ENCODE data around the gene NTM. TPM values are rescaled to one million over a fixed set of nuclear protein-coding genes. Genes with fewer than 3 reads are reported as not detected.

The NTM gene
- total RNA-seq, 1 experiment from 2014 or later, result 9.9 TPM

- H2BK120ac ChIP-seq (ENCODE audit: low read depth, low read length, poor library complexity, severe bottlenecking), result no peak overlapping the region
- H2AFZ ChIP-seq (ENCODE audit: low read length), result no peak overlapping the region
- H3K79me2 ChIP-seq (ENCODE audit: insufficient read depth, low read length), result no peaks in the 10 kb centered on the region
- TF ChIP-seq CTCF (conservative IDR thresholded peaks at IDR 0.05), result peak; percentile 53
- H4K91ac ChIP-seq (ENCODE audit: insufficient read length, low read depth, low read length), result no peak overlapping the region
- Mint-ChIP-seq H3K27me3 (ENCODE audit: low read depth) (no peaks in the 10 kb centered on the region), H3K4me1 (peaks cover 59 to 62% of the 10 kb centered on the region in 2 experiments), H3K27ac (peak overlapping the region in 2 of 3 experiments; percentile 9 to 14; a peak in 5 of 7 replicates), H3K9me3 (no peaks in the 10 kb centered on the region; a peak in 2 of 5 replicates), H3K4me3 (peak overlapping the region in 1 of 2 experiments; percentile 5; a peak in 1 of 5 replicates), H3K36me3 (ENCODE audit: insufficient read depth in 1 of 3, low read depth in 3 of 3) (no peaks in the 10 kb centered on the region; a peak in 1 of 7 replicates)
- H3T11ph ChIP-seq (ENCODE audit: low read length), result no peak overlapping the region
- H3K4ac ChIP-seq (ENCODE audit: low read depth, low read length), result no peak overlapping the region
- H3K23ac ChIP-seq (ENCODE audit: insufficient read length, low read depth, low read length), result no peak overlapping the region
- H3K18ac ChIP-seq (ENCODE audit: insufficient read length, low read depth, low read length), result no peak overlapping the region
- no peak overlapping the region for H2BK20ac ChIP-seq (ENCODE audit: low read depth, low read length, poor library complexity, severe bottlenecking)
- H3K9ac ChIP-seq (ENCODE audit: extremely low read depth, insufficient read length, low read length), result no peak overlapping the region
- no peak overlapping the region for H2BK15ac ChIP-seq (ENCODE audit: low read depth, low read length)
- WGBS (ENCODE audit: extremely low coverage, insufficient read length, low lambda C conversion rate), result no CpG with 5 or more reads among the region's 17 CpGs
- no peaks in the 10 kb centered on the region for H3K9me3 ChIP-seq (ENCODE audit: control insufficient read depth, low read depth, low read length)
- H3K23me2 ChIP-seq (ENCODE audit: insufficient read length, low read depth, low read length, poor library complexity, severe bottlenecking), result no peaks in the 10 kb centered on the region
- H3K27ac ChIP-seq (ENCODE audit: insufficient read length, low read depth, low read length), result no peak overlapping the region
- no peaks in the 10 kb centered on the region for H3K79me1 ChIP-seq (ENCODE audit: insufficient read depth, low read depth, low read length, poor library complexity, severe bottlenecking)
- H3K4me2 ChIP-seq (ENCODE audit: insufficient read depth, insufficient read length, low read length), result no peak overlapping the region
- no peak overlapping the region for H4K8ac ChIP-seq (replicated peaks; ENCODE audit: insufficient read length, low read depth, low read length)
- no peak overlapping the region for H2BK12ac ChIP-seq (ENCODE audit: insufficient read length, low read depth, low read length)
- no peak overlapping the region for H2AK5ac ChIP-seq (ENCODE audit: insufficient read length, low read length)
- no peak overlapping the region for H3K14ac ChIP-seq (ENCODE audit: insufficient read depth, low read length)
- H4K5ac ChIP-seq (ENCODE audit: insufficient read length, low read depth, low read length), result no peak overlapping the region
- no peak overlapping the region for H3K56ac ChIP-seq (ENCODE audit: insufficient read length, low read depth, low read length)
- peaks cover 10% of the 10 kb centered on the region; the same call in 1 of the 2 replicates for H3K4me1 ChIP-seq (ENCODE audit: insufficient read depth, low read length)
- no peaks in the 10 kb centered on the region for H3K27me3 ChIP-seq (ENCODE audit: insufficient read depth, low read length)
- H4K20me1 ChIP-seq (ENCODE audit: control insufficient read depth, insufficient read depth, insufficient read length), result no peaks in the 10 kb centered on the region
- DNase-seq, result no peak
- no peak overlapping the region for H2BK5ac ChIP-seq (ENCODE audit: insufficient read length, low read length)
Measured at GRCh38 chr11:131866535-131867400, 496.4 kb downstream of the NTM start.
